GM23338 (cell line): ENCODE results near the gene SLX4.

Experiments used
- CTCF ChIP-seq, 2 experiments: fragments of 200-600 bp in 1 of 2; sonication (generic) in 1 of 2; conservative IDR thresholded peaks; 2 replicates each; pipeline versions ENCODE4 v1.5.1 to v1.6.1; 2016 to 2017; ENCODE audit warnings: antibody characterized with exemption in 2 of 2, low read depth in 2 of 2, mild to moderate bottlenecking in 2 of 2, moderate library complexity in 1 of 2
- ETS1 ChIP-seq: IDR thresholded peaks from 2 replicates; pipeline ENCODE4 v1.6.1; 2016; ENCODE audit warnings: antibody characterized with exemption
- EZH2 ChIP-seq: fragments of 200-600 bp; sonication (generic); IDR thresholded peaks from one replicate; pipeline ENCODE4 v1.8.0; 2017; ENCODE audit warnings: antibody characterized with exemption, mild to moderate bottlenecking, low read depth; ENCODE audit not compliant: unreplicated experiment
- JUNB ChIP-seq: IDR thresholded peaks from one replicate; pipeline ENCODE4 v1.6.1; 2016; ENCODE audit warnings: antibody characterized with exemption; ENCODE audit not compliant: unreplicated experiment
- NANOG ChIP-seq: IDR thresholded peaks from 2 replicates; pipeline ENCODE4 v1.6.1; 2016; ENCODE audit warnings: antibody characterized with exemption, borderline replicate concordance
- POLR2AphosphoS5 ChIP-seq: IDR thresholded peaks from 2 replicates; pipeline ENCODE4 v1.6.1; 2016; ENCODE audit warnings: antibody characterized with exemption, low read depth
- REST ChIP-seq: IDR thresholded peaks from one replicate; pipeline ENCODE4 v1.6.1; 2018; ENCODE audit warnings: antibody characterized with exemption; ENCODE audit not compliant: unreplicated experiment

GRCh38 chr16:3579776-3580175, 31.6 kb downstream of the SLX4 start:
- TF ChIP-seq CTCF (conservative IDR thresholded peaks at IDR 0.05; ENCODE audit: low read depth in 2 of 2) (no peak), POLR2AphosphoS5 (no peak), EZH2 (no peak), REST (no peak), NANOG (no peak), ETS1 (no peak), JUNB (no peak)
